Uterus (tissue), 2 donors: ENCODE data around the gene GALNTL6.

Source experiments
- POLR2A ChIP-seq, 2 donors: fragments of 450-650 bp; IDR thresholded peaks; one replicate each; pipeline ENCODE4 v1.6.1; 2016; ENCODE audit warnings: antibody characterized with exemption in 2 of 2, mild to moderate bottlenecking in 1 of 2, moderate library complexity in 1 of 2
- TF ChIP-seq, protein P1 (sequence below), 4 experiments: fragments of 200-600 bp in 2 of 4; fragments of 450-650 bp in 2 of 4; sonication (generic) in 2 of 4; IDR thresholded peaks; one replicate each; pipeline ENCODE4 v1.5.1; 2016 to 2019; ENCODE audit warnings: antibody characterized with exemption in 4 of 4, mild to moderate bottlenecking in 2 of 4, moderate library complexity in 1 of 4

DNA sequence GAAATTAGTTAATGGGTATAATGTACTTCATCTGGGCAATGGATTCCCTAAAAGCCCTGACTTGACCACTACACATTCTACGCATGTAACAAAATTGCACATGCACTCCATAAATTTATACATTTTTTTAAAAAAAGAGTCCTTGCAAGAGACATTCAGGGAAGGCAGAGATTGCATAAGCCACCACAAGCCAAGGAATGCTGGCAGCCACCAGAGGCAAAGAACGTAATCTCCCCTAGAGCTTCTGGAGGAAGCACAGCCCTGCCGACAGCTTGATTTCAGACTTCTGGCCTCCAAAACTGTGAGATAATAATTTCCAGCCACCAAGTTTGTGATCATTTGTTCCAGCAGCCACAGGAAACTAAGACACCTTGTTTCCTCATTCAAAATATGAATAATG, 1169.8 kb downstream of the GALNTL6 start:
- TF ChIP-seq, protein P1, sequence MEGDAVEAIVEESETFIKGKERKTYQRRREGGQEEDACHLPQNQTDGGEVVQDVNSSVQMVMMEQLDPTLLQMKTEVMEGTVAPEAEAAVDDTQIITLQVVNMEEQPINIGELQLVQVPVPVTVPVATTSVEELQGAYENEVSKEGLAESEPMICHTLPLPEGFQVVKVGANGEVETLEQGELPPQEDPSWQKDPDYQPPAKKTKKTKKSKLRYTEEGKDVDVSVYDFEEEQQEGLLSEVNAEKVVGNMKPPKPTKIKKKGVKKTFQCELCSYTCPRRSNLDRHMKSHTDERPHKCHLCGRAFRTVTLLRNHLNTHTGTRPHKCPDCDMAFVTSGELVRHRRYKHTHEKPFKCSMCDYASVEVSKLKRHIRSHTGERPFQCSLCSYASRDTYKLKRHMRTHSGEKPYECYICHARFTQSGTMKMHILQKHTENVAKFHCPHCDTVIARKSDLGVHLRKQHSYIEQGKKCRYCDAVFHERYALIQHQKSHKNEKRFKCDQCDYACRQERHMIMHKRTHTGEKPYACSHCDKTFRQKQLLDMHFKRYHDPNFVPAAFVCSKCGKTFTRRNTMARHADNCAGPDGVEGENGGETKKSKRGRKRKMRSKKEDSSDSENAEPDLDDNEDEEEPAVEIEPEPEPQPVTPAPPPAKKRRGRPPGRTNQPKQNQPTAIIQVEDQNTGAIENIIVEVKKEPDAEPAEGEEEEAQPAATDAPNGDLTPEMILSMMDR (IDR thresholded peaks at IDR 0.05) = no peak
- TF ChIP-seq POLR2A (IDR thresholded peaks at IDR 0.05) = no peak
